Chondrocyte (in vitro differentiated cells): ENCODE measurements around the gene RAD51B. TPM values are rescaled to one million over a fixed set of nuclear protein-coding genes. Genes with fewer than 3 reads are reported as not detected.

Source experiments
- DNase-seq: peaks from one replicate; pipeline ENCODE4 v3.0.0; 2021; ENCODE audit warnings: mixed read lengths, low spot score
- H3K27ac Mint-ChIP-seq: one replicate; pipeline ENCODE4 v1.8.0; 2021; ENCODE audit warnings: mild to moderate bottlenecking, moderate library complexity, mixed read lengths; ENCODE audit not compliant: unreplicated experiment
- H3K27me3 Mint-ChIP-seq: 2 replicates; pipeline ENCODE4 v1.8.0; 2021; ENCODE audit warnings: low read depth, mixed read lengths
- H3K36me3 Mint-ChIP-seq: 2 replicates; pipeline ENCODE4 v1.8.0; 2021; ENCODE audit warnings: low read depth, mixed read lengths
- H3K4me1 Mint-ChIP-seq: 2 replicates; pipeline ENCODE4 v1.8.0; 2021; ENCODE audit warnings: low read depth, mild to moderate bottlenecking, mixed read lengths
- H3K4me3 Mint-ChIP-seq: one replicate; pipeline ENCODE4 v1.8.0; 2021; ENCODE audit warnings: mild to moderate bottlenecking, moderate library complexity, mixed read lengths; ENCODE audit not compliant: unreplicated experiment
- H3K9me3 Mint-ChIP-seq: 2 replicates; pipeline ENCODE4 v1.8.0; 2021; ENCODE audit warnings: low read depth, mixed read lengths
- CTCF ChIP-seq: fragments of 200-600 bp; sonication (generic); IDR thresholded peaks from 2 replicates; pipeline ENCODE4 v1.5.0; 2021; ENCODE audit warnings: antibody characterized with exemption, mild to moderate bottlenecking, moderate library complexity
- total RNA-seq: library from RNA; stranded (reverse); gene quantifications from 3 replicates; pipeline ENCODE4 v1.2.1, GENCODE V29; 2021

The RAD51B gene
- total RNA-seq, 1 donor from 2014 or later = 8.2 TPM

- Mint-ChIP-seq H3K4me1 (peaks cover 22% of the 10 kb centered on the region), H3K4me3 (no peak overlapping the region), H3K36me3 (no peaks in the 10 kb centered on the region), H3K9me3 (no peaks in the 10 kb centered on the region), H3K27ac (no peak overlapping the region), H3K27me3 (no peaks in the 10 kb centered on the region)
- DNase-seq = no peak
- no peak for TF ChIP-seq CTCF
Measured at GRCh38 chr14:68355415-68355814, 535.8 kb downstream of the RAD51B start.

GRCh38 chr14:68357777-68358176 lies 538.2 kb downstream of the RAD51B start:
- peaks cover 30% of the 10 kb centered on the region for H3K4me1 Mint-ChIP-seq

DNA sequence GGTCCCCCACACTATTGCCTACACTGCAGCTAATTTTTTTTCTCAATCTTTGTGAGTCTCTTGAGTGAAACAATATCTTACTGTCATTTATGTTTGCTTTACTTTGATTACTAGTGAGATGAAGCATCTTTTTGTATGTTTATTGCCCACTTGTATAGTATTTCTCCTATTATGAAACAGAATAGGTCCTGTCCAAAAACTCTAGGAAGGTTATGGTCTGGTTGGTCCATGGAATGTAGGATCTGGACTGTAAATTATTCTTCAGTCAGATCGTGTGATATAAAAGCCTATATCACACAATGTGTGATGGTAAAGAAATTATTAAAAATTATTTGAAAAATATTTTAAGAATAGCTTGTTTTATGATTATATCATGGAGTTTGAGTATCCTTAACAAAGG lies 538.9 kb downstream of the RAD51B start:
- peaks cover 31% of the 10 kb centered on the region for H3K4me1 Mint-ChIP-seq
- H3K4me3 Mint-ChIP-seq = no peak overlapping the region
- no peaks in the 10 kb centered on the region for H3K27me3 Mint-ChIP-seq
- TF ChIP-seq CTCF = no peak
- H3K27ac Mint-ChIP-seq = no peak overlapping the region
- no peak for DNase-seq
- H3K9me3 Mint-ChIP-seq = no peaks in the 10 kb centered on the region
- H3K36me3 Mint-ChIP-seq = no peaks in the 10 kb centered on the region

More at GRCh38 chr14:68357777-68358176, 538.2 kb downstream of the RAD51B start:
- H3K9me3 Mint-ChIP-seq = no peaks in the 10 kb centered on the region
- H3K27ac Mint-ChIP-seq = no peak overlapping the region
- no peaks in the 10 kb centered on the region for H3K27me3 Mint-ChIP-seq
- no peak overlapping the region for H3K4me3 Mint-ChIP-seq
- no peaks in the 10 kb centered on the region for H3K36me3 Mint-ChIP-seq
- no peak for DNase-seq
- TF ChIP-seq CTCF = no peak

GRCh38 chr14:68359022-68359836 lies 539.6 kb downstream of the RAD51B start:
- Mint-ChIP-seq H3K9me3 (no peaks in the 10 kb centered on the region), H3K27ac (peak overlapping the region; percentile 78), H3K4me1 (peaks cover 38% of the 10 kb centered on the region), H3K36me3 (no peaks in the 10 kb centered on the region), H3K4me3 (no peak overlapping the region), H3K27me3 (no peaks in the 10 kb centered on the region)
- no peak for TF ChIP-seq CTCF
- DNase-seq = no peak

- H3K36me3 Mint-ChIP-seq = no peaks in the 10 kb centered on the region
- H3K4me3 Mint-ChIP-seq = no peak overlapping the region
- peaks cover 46% of the 10 kb centered on the region for H3K4me1 Mint-ChIP-seq
- no peak for TF ChIP-seq CTCF
- no peak for DNase-seq
- H3K27me3 Mint-ChIP-seq = no peaks in the 10 kb centered on the region
- H3K9me3 Mint-ChIP-seq = no peaks in the 10 kb centered on the region
- peak overlapping the region; percentile 78 for H3K27ac Mint-ChIP-seq
Measured at GRCh38 chr14:68359837-68360552, 540.4 kb downstream of the RAD51B start.
